ENCODE results near the gene PROX1. TPM values are rescaled to one million over a fixed set of nuclear protein-coding genes. Genes with fewer than 3 reads are reported as not detected.
A peak's percentile ranks its signal among the peaks of the same experiment; 100 is the strongest.

The PROX1 gene
- total RNA-seq, 1 donor from 2014 or later = 23.9 TPM

DNA sequence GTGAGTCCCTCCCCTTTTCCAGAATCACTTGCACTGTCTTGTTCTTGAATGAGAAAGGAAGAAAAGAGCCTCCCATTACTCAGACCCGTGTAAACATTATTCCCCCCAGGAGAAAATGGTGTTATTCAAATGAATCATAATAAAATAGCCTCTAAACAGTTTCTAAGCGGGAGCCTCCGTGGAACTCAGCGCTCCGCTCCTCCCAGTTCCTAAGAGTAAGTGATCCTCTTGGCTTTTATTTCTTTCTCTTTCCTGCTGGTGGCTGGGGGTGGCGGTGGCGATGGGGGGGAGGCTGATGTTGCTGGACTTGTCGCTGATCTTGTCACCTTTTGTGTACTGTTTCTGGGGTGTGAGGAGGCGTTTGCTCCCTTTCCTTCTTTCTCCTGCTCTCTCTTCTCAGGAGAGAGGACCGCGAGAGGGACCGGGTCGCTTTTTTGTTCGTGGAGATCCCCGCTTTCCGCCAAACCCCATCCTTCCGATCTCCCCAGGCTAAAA lies 781 bp downstream of the PROX1 start:
- DNase-seq (ENCODE audit: extremely low spot score, unreplicated experiment) = no peak
- no peaks in the 10 kb centered on the region for H3K36me3 Mint-ChIP-seq
- peak overlapping the region; percentile 96 for H3K27ac Mint-ChIP-seq
- H3K27me3 Mint-ChIP-seq = peaks cover 93% of the 10 kb centered on the region
- peaks cover 26% of the 10 kb centered on the region for H3K4me1 Mint-ChIP-seq (ENCODE audit: unreplicated experiment)
- H3K9me3 Mint-ChIP-seq = no peaks in the 10 kb centered on the region
- TF ChIP-seq, protein P1, sequence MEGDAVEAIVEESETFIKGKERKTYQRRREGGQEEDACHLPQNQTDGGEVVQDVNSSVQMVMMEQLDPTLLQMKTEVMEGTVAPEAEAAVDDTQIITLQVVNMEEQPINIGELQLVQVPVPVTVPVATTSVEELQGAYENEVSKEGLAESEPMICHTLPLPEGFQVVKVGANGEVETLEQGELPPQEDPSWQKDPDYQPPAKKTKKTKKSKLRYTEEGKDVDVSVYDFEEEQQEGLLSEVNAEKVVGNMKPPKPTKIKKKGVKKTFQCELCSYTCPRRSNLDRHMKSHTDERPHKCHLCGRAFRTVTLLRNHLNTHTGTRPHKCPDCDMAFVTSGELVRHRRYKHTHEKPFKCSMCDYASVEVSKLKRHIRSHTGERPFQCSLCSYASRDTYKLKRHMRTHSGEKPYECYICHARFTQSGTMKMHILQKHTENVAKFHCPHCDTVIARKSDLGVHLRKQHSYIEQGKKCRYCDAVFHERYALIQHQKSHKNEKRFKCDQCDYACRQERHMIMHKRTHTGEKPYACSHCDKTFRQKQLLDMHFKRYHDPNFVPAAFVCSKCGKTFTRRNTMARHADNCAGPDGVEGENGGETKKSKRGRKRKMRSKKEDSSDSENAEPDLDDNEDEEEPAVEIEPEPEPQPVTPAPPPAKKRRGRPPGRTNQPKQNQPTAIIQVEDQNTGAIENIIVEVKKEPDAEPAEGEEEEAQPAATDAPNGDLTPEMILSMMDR (conservative IDR thresholded peaks at IDR 0.05) = no peak
- peak overlapping the region; percentile 98 for H3K4me3 Mint-ChIP-seq

DNA sequence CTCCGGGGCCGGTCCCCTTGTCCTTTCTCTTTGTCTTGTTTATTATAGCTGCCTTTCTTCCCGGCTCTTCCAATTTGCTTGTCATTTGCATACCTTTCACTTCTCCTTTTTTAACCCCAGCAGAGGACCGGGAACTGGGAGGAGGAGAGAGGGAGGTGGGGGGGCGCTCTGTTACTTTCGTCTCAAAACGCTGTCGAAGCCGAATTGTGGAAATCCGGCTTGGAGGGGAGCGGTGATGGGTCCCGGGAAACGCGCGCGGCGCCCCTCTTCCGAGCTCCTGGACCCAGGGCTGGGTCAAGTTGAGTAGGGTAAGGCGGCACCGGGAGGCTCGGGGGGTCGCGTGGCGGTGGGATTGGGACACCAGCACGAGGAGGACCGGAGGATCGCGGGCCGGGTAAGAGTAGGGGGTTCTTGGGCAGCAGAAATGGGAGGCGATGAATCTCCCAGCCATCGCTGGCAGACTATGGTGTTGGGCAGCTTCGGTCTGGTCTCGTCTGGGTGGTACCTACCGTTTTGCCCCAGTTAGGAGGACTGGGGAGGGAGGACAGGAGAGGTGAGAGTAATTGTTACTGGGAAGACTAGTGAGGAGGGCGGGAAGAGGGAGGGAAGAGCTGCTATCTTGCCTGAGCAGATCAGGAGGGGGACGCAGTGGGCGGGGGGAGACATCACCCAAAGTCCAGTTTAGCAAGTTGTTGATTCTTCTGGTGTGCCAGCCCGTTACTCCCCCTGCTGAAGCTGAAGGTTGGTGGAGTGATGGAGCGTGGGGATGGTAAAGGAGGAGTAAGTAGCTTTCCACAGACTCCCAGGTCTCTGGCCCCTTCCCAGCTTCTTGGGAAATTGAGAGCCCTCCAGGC lies 1.5 kb downstream of the PROX1 start:
- Mint-ChIP-seq H3K9me3 (no peaks in the 10 kb centered on the region), H3K4me1 (ENCODE audit: unreplicated experiment) (peaks cover 21% of the 10 kb centered on the region), H3K27me3 (peaks cover 89% of the 10 kb centered on the region), H3K4me3 (peak overlapping the region; percentile 98), H3K27ac (peak overlapping the region; percentile 96), H3K36me3 (no peaks in the 10 kb centered on the region)
- no peak for DNase-seq (ENCODE audit: extremely low spot score, unreplicated experiment)
- TF ChIP-seq, protein P1 (conservative IDR thresholded peaks at IDR 0.05) = no peak

DNA sequence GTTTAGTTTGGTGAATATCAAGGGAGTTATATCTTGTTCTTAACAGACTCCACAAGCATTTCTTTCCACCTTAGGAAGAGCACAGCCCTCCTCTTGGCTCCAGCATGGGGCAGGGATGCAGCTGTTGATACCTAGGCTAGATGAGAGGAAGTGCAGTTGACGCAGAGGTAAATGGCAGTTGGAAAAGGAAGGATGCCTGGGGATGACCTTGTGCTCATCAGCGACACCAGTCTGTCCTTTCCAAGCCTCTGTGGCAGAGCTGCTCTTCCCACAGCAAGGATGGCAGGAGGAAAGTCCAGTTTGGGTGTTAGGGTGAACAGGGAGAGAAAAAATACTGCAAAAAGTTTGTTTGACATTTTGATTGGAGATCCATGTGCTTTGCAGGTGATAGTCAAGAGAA lies 6.2 kb downstream of the PROX1 start:
- TF ChIP-seq, protein P1 (conservative IDR thresholded peaks at IDR 0.05) = no peak
- H3K27me3 Mint-ChIP-seq = peaks cover 42% of the 10 kb centered on the region
- no peak overlapping the region for H3K27ac Mint-ChIP-seq
- peaks cover 12% of the 10 kb centered on the region for H3K36me3 Mint-ChIP-seq
- DNase-seq (ENCODE audit: extremely low spot score, unreplicated experiment) = no peak
- no peak overlapping the region for H3K4me3 Mint-ChIP-seq
- H3K9me3 Mint-ChIP-seq = no peaks in the 10 kb centered on the region
- peaks cover 7% of the 10 kb centered on the region for H3K4me1 Mint-ChIP-seq (ENCODE audit: unreplicated experiment)

DNA sequence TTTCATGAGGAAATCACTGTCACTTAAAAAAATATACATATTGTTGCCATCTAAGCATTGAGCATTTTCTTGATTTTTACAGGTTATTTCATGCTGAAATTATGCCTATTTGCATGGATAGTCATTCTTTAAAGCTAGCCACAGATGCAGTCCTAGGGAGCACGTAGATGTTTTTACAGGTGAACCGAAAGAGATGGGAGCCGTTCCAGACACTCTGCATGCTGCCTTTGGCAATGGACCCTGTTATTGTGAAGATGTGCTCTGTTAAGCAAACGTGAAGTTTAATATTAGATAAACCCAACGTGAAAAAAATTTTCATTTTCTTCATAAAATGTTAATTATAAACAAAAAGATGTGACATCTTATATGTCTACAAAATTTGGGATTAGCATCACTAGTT lies 7.1 kb downstream of the PROX1 start:
- peaks cover 12% of the 10 kb centered on the region for H3K36me3 Mint-ChIP-seq
- H3K4me1 Mint-ChIP-seq (ENCODE audit: unreplicated experiment) = no peaks in the 10 kb centered on the region
- H3K9me3 Mint-ChIP-seq = no peaks in the 10 kb centered on the region
- no peak overlapping the region for H3K4me3 Mint-ChIP-seq
- TF ChIP-seq, protein P1 (conservative IDR thresholded peaks at IDR 0.05) = no peak
- no peak overlapping the region for H3K27ac Mint-ChIP-seq
- H3K27me3 Mint-ChIP-seq = peaks cover 33% of the 10 kb centered on the region
- DNase-seq (ENCODE audit: extremely low spot score, unreplicated experiment) = no peak

DNA sequence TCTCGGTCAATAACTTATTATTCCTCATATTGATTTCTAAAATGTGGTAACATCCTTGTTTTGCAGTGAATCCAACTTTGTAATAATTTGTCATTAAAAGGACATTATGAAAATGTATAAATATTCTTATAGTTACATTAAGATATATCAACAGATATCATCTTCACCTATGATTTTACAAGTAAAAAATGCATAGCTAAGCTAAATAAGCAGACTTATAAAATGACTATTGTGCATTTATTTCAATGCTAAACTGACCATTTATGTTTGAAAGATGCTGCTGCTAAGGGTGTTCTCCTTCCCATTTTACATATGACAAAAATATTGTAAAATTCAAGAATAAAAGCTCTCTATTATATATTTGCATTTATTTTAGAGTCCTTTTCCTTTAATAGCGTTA lies 7.8 kb downstream of the PROX1 start:
- Mint-ChIP-seq H3K9me3 (no peaks in the 10 kb centered on the region), H3K36me3 (peaks cover 12% of the 10 kb centered on the region), H3K4me3 (no peak overlapping the region), H3K27me3 (peaks cover 27% of the 10 kb centered on the region), H3K4me1 (ENCODE audit: unreplicated experiment) (no peaks in the 10 kb centered on the region), H3K27ac (no peak overlapping the region)
- TF ChIP-seq, protein P1 (conservative IDR thresholded peaks at IDR 0.05) = no peak
- no peak for DNase-seq (ENCODE audit: extremely low spot score, unreplicated experiment)
